Neural cell (in vitro differentiated cells): ENCODE results near the gene ANKRD63.

Experiments used
- CTCF ChIP-seq: fragments of 450-650 bp; IDR thresholded peaks from 2 replicates; pipeline ENCODE4 v1.5.1; 2014; ENCODE audit warnings: antibody characterized with exemption, mild to moderate bottlenecking, moderate library complexity; ENCODE audit not compliant: poor library complexity, severe bottlenecking
- EP300 ChIP-seq: fragments of 450-650 bp; conservative IDR thresholded peaks from 2 replicates; pipeline ENCODE4 v1.6.1; 2014; ENCODE audit warnings: antibody characterized with exemption, mild to moderate bottlenecking, moderate library complexity; ENCODE audit not compliant: poor library complexity, severe bottlenecking
- EZH2 ChIP-seq: fragments of 200-600, 300-800 bp; shearing (Covaris generic), sonication (generic); IDR thresholded peaks from 2 replicates; pipeline ENCODE4 v1.6.1; 2014; ENCODE audit warnings: antibody characterized with exemption, low read length, borderline replicate concordance, mild to moderate bottlenecking; ENCODE audit not compliant: insufficient read depth, poor library complexity, severe bottlenecking
- POLR2AphosphoS5 ChIP-seq: IDR thresholded peaks from 2 replicates; pipeline ENCODE4 v1.6.1; 2012
- RAD21 ChIP-seq: fragments of 450-650 bp; conservative IDR thresholded peaks from 2 replicates; pipeline ENCODE4 v1.6.1; 2014; ENCODE audit warnings: antibody characterized with exemption, mild to moderate bottlenecking, moderate library complexity
- SMC3 ChIP-seq: fragments of 450-650 bp; conservative IDR thresholded peaks from 2 replicates; pipeline ENCODE4 v1.6.1; 2014; ENCODE audit warnings: antibody characterized with exemption, mild to moderate bottlenecking, moderate library complexity; ENCODE audit not compliant: poor library complexity
- TAF1 ChIP-seq: IDR thresholded peaks from 2 replicates; pipeline ENCODE4 v1.6.1; 2012; ENCODE audit warnings: low read depth

GRCh38 chr15:40282147-40282868, 556 bp downstream of the ANKRD63 start:
- TF ChIP-seq SMC3 (peak; percentile 46), CTCF (peak; percentile 64), EP300 (no peak), EZH2 (no peak), RAD21 (peak; percentile 19), POLR2AphosphoS5 (peak; percentile 11), TAF1 (no peak)
